Measurements from ENCODE around the gene MRRF. TPM values are rescaled to one million over a fixed set of nuclear protein-coding genes. Genes with fewer than 3 reads are reported as not detected.

The MRRF gene
- total RNA-seq, 1 experiment from 2014 or later: 42.3 TPM

DNA sequence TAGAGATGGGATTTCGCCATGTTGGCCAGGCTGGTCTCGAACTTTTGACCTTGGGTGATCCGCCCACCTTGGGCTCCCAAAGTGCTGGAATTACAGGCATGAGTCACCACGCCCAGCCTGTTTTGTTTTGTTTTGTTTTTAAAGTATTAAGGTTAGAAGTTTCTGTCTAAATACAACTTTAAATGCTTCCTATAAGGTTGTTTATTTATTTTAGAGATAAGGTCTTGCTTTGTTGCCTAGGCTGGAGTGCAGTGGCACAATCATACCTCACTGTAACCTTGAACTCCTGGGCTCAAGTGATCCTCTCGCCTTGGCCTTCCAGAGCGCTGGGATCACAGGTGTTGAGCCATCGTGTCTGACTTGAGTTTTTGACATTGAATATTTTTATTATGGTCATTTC, 11.4 kb downstream of the MRRF start (continued):
- no peak for TF ChIP-seq FOXP1 (CRISPR knock-in tag; IDR thresholded peaks at IDR 0.05; ENCODE audit: borderline replicate concordance)
- TF ChIP-seq, protein P1, sequence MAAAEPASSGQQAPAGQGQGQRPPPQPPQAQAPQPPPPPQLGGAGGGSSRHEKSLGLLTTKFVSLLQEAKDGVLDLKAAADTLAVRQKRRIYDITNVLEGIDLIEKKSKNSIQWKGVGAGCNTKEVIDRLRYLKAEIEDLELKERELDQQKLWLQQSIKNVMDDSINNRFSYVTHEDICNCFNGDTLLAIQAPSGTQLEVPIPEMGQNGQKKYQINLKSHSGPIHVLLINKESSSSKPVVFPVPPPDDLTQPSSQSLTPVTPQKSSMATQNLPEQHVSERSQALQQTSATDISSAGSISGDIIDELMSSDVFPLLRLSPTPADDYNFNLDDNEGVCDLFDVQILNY (CRISPR knock-in tag; IDR thresholded peaks at IDR 0.05): no peak
- TF ChIP-seq ZNF138 (CRISPR knock-in tag; conservative IDR thresholded peaks at IDR 0.05): no peak
- no peak for TF ChIP-seq MYBL2 (CRISPR knock-in tag; IDR thresholded peaks at IDR 0.05)
- TF ChIP-seq, protein P2, sequence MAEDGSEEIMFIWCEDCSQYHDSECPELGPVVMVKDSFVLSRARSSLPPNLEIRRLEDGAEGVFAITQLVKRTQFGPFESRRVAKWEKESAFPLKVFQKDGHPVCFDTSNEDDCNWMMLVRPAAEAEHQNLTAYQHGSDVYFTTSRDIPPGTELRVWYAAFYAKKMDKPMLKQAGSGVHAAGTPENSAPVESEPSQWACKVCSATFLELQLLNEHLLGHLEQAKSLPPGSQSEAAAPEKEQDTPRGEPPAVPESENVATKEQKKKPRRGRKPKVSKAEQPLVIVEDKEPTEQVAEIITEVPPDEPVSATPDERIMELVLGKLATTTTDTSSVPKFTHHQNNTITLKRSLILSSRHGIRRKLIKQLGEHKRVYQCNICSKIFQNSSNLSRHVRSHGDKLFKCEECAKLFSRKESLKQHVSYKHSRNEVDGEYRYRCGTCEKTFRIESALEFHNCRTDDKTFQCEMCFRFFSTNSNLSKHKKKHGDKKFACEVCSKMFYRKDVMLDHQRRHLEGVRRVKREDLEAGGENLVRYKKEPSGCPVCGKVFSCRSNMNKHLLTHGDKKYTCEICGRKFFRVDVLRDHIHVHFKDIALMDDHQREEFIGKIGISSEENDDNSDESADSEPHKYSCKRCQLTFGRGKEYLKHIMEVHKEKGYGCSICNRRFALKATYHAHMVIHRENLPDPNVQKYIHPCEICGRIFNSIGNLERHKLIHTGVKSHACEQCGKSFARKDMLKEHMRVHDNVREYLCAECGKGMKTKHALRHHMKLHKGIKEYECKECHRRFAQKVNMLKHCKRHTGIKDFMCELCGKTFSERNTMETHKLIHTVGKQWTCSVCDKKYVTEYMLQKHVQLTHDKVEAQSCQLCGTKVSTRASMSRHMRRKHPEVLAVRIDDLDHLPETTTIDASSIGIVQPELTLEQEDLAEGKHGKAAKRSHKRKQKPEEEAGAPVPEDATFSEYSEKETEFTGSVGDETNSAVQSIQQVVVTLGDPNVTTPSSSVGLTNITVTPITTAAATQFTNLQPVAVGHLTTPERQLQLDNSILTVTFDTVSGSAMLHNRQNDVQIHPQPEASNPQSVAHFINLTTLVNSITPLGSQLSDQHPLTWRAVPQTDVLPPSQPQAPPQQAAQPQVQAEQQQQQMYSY (CRISPR knock-in tag; IDR thresholded peaks at IDR 0.05): no peak
- TF ChIP-seq ATF1 (CRISPR knock-in tag; IDR thresholded peaks at IDR 0.05): no peak
- TF ChIP-seq, protein P3, sequence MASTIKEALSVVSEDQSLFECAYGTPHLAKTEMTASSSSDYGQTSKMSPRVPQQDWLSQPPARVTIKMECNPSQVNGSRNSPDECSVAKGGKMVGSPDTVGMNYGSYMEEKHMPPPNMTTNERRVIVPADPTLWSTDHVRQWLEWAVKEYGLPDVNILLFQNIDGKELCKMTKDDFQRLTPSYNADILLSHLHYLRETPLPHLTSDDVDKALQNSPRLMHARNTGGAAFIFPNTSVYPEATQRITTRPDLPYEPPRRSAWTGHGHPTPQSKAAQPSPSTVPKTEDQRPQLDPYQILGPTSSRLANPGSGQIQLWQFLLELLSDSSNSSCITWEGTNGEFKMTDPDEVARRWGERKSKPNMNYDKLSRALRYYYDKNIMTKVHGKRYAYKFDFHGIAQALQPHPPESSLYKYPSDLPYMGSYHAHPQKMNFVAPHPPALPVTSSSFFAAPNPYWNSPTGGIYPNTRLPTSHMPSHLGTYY (CRISPR knock-in tag; IDR thresholded peaks at IDR 0.05): no peak
- TF ChIP-seq, protein P4, sequence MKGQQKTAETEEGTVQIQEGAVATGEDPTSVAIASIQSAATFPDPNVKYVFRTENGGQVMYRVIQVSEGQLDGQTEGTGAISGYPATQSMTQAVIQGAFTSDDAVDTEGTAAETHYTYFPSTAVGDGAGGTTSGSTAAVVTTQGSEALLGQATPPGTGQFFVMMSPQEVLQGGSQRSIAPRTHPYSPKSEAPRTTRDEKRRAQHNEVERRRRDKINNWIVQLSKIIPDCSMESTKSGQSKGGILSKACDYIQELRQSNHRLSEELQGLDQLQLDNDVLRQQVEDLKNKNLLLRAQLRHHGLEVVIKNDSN (CRISPR knock-in tag; IDR thresholded peaks at IDR 0.05): no peak

DNA sequence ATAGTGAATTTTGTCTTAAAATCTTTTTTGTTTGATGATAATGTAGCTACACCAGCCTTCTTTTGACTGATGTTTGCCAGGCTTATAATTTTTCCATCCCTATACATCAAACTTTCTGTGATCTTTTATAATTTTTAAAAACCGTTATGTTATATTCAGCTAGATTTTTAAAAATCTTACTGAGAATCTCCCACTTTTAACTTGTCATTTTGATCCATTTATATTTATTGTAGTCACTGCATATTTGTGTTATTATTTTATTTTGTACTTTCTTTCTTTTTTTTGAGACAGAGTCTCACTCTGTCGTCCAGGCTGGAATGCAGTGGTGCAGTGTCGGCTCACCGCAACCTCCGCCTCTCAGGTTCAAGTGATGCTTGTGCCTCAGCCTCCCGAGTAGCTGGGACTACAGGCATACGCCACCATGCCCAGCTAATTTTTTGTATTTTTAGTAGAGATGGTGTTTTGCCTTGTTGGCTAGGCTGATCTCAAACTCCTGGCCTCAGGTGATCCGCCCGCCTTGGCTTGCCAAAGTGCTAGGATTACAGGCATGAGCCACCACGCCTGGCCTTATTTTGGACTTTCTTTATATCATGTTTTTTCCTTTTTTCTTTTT, 12.7 kb downstream of the MRRF start:
- H3K4me1 Mint-ChIP-seq: peaks cover 22% of the 10 kb centered on the region
- H3K27me3 Mint-ChIP-seq (ENCODE audit: low read depth): no peaks in the 10 kb centered on the region
- H3K9me3 Mint-ChIP-seq: peaks cover 17% of the 10 kb centered on the region
- peaks cover 67% of the 10 kb centered on the region for H3K36me3 Mint-ChIP-seq
- no peak for DNase-seq (ENCODE audit: low spot score)
- no peak for TF ChIP-seq TEAD1 (CRISPR knock-in tag; IDR thresholded peaks at IDR 0.05)
- no peak for TF ChIP-seq RELA (CRISPR knock-in tag; IDR thresholded peaks at IDR 0.05; ENCODE audit: borderline replicate concordance)
- TF ChIP-seq MYBL2 (CRISPR knock-in tag; IDR thresholded peaks at IDR 0.05): no peak
- no peak for TF ChIP-seq NFE2L1 (CRISPR knock-in tag; IDR thresholded peaks at IDR 0.05)
- TF ChIP-seq ZBTB21 (CRISPR knock-in tag; IDR thresholded peaks at IDR 0.05; ENCODE audit: borderline replicate concordance): no peak
- TF ChIP-seq FOXJ3 (CRISPR knock-in tag; IDR thresholded peaks at IDR 0.05; ENCODE audit: borderline replicate concordance): no peak
- TF ChIP-seq TCF7 (CRISPR knock-in tag; IDR thresholded peaks at IDR 0.05; ENCODE audit: low read depth): no peak
- no peak for TF ChIP-seq ZNF263 (CRISPR knock-in tag; IDR thresholded peaks at IDR 0.05; ENCODE audit: low read depth)
- TF ChIP-seq ATF1 (CRISPR knock-in tag; IDR thresholded peaks at IDR 0.05): no peak
- no peak for TF ChIP-seq ZNF423 (CRISPR knock-in tag; IDR thresholded peaks at IDR 0.05)
- no peak for TF ChIP-seq HMGA2 (CRISPR knock-in tag; IDR thresholded peaks at IDR 0.05)
- no peak overlapping the region for H3K27ac Mint-ChIP-seq
- no peak overlapping the region for H3K4me3 Mint-ChIP-seq
- POLR2A ChIA-PET: no interaction called here
- ATAC-seq: no peak
- CTCF ChIA-PET: no interaction called here

DNA sequence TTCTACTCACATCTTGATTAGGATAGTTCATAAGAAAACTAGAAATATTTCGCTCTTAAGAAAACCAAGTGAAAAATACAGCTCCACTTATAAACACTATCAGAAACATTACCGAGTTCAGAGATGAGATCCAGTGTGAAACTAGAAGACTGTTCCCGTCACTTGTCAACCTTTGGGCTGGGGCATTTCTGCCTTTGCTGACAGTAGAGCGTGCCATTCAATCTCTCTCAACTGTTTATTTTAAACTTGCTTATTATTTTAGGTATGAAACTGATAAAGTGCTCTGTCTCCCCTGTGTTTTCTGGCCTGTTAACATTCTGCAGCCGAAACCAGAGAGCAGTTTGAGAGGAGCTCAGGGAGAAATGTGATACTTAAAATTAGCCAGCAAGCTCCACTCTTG, 16.7 kb downstream of the MRRF start:
- peaks cover 10% of the 10 kb centered on the region for H3K9me3 Mint-ChIP-seq
- no peak for ATAC-seq
- H3K27ac Mint-ChIP-seq: peak overlapping the region; percentile 87
- peaks cover 37% of the 10 kb centered on the region for H3K4me1 Mint-ChIP-seq
- DNase-seq (ENCODE audit: low spot score): no peak
- ChIA-PET CTCF (interaction anchor here (0.7 to 1.8 kb wide), 2 partner anchors 69 to 75 kb away, joined by 4 to 6 read pairs; no protein-coding TSS in a partner anchor), POLR2A (no interaction called here)
- H3K27me3 Mint-ChIP-seq (ENCODE audit: low read depth): no peaks in the 10 kb centered on the region
- H3K4me3 Mint-ChIP-seq: no peak overlapping the region
- H3K36me3 Mint-ChIP-seq: peaks cover 45% of the 10 kb centered on the region
- TF ChIP-seq, protein P5, sequence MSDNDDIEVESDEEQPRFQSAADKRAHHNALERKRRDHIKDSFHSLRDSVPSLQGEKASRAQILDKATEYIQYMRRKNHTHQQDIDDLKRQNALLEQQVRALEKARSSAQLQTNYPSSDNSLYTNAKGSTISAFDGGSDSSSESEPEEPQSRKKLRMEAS (CRISPR knock-in tag; IDR thresholded peaks at IDR 0.05): no peak
- TF ChIP-seq, protein P6, sequence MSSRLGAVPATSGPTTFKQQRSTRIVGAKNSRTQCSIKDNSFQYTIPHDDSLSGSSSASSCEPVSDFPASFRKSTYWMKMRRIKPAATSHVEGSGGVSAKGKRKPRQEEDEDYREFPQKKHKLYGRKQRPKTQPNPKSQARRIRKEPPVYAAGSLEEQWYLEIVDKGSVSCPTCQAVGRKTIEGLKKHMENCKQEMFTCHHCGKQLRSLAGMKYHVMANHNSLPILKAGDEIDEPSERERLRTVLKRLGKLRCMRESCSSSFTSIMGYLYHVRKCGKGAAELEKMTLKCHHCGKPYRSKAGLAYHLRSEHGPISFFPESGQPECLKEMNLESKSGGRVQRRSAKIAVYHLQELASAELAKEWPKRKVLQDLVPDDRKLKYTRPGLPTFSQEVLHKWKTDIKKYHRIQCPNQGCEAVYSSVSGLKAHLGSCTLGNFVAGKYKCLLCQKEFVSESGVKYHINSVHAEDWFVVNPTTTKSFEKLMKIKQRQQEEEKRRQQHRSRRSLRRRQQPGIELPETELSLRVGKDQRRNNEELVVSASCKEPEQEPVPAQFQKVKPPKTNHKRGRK (CRISPR knock-in tag; IDR thresholded peaks at IDR 0.05; ENCODE audit: borderline replicate concordance): no peak
- TF ChIP-seq, protein P7, sequence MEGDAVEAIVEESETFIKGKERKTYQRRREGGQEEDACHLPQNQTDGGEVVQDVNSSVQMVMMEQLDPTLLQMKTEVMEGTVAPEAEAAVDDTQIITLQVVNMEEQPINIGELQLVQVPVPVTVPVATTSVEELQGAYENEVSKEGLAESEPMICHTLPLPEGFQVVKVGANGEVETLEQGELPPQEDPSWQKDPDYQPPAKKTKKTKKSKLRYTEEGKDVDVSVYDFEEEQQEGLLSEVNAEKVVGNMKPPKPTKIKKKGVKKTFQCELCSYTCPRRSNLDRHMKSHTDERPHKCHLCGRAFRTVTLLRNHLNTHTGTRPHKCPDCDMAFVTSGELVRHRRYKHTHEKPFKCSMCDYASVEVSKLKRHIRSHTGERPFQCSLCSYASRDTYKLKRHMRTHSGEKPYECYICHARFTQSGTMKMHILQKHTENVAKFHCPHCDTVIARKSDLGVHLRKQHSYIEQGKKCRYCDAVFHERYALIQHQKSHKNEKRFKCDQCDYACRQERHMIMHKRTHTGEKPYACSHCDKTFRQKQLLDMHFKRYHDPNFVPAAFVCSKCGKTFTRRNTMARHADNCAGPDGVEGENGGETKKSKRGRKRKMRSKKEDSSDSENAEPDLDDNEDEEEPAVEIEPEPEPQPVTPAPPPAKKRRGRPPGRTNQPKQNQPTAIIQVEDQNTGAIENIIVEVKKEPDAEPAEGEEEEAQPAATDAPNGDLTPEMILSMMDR (IDR thresholded peaks at IDR 0.05): no peak
- TF ChIP-seq FOXK1 (CRISPR knock-in tag; IDR thresholded peaks at IDR 0.05): no peak
- TF ChIP-seq FOXP1 (CRISPR knock-in tag; IDR thresholded peaks at IDR 0.05; ENCODE audit: borderline replicate concordance): no peak
